Measurements from ENCODE around the gene PLAU. TPM values are rescaled to one million over a fixed set of nuclear protein-coding genes. Genes with fewer than 3 reads are reported as not detected.
A peak's percentile ranks its signal among the peaks of the same experiment; 100 is the strongest.

Gene PLAU
- total and polyA plus RNA-seq, 2 of the 13 experiments (the other 11 are each of a cell fraction or from before 2014, with no cell fraction given): 0.45 to 11.2 TPM

DNA sequence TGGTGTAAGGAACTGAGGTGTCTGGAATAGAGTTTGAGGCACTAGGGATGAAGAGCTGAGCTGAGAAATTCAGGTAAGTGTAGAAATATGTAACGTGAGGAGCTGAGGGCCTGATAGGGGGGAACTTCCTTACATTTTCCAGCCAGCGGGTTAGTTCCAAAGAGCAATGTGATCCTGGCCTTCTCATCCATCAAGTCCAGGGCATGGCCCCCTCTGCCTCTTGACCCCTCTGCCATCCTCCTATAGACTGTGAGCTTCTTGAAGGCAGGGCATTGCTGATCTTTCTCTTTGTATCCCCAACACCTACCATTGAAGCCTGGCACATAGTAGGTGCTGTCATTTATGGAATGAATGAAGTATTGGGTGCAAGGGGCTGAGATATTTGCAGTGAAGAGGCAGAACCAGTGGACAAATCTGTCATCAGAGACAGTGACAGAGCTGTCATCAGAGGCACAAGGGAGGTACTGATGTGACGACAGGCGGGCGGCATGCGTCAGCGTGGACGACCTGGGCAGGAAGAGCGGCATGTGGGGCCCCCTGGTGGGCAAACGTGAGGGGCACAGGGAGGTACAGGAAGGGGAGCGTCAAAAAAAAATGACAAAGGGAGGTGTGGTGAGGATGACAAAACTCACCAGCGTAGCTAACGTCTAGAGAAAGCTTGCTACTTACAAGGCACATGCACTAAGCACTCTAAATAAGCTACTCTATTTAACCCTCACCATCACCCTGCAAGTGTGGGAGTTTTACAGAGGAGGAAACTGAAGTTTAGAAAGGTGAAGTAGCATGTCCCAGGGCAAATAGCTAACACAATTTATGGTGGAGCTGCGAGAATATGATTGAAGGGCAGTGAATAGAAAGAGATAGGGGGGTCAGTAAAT, 31.4 kb upstream of the PLAU start (continued):
- TF ChIP-seq, protein P1, sequence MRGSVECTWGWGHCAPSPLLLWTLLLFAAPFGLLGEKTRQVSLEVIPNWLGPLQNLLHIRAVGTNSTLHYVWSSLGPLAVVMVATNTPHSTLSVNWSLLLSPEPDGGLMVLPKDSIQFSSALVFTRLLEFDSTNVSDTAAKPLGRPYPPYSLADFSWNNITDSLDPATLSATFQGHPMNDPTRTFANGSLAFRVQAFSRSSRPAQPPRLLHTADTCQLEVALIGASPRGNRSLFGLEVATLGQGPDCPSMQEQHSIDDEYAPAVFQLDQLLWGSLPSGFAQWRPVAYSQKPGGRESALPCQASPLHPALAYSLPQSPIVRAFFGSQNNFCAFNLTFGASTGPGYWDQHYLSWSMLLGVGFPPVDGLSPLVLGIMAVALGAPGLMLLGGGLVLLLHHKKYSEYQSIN (CRISPR knock-in tag; IDR thresholded peaks at IDR 0.05; ENCODE audit: borderline replicate concordance): no peak
- TF ChIP-seq ZNF136 (CRISPR knock-in tag; IDR thresholded peaks at IDR 0.05; ENCODE audit: low read depth) (no peak), NFIB (CRISPR knock-in tag; IDR thresholded peaks at IDR 0.05; ENCODE audit: borderline replicate concordance) (no peak), RARA (CRISPR knock-in tag; IDR thresholded peaks at IDR 0.05) (no peak), TFE3 (CRISPR knock-in tag; IDR thresholded peaks at IDR 0.05) (0 out of 2 replicates have a peak, but pooled peaks have one; percentile 28), MAFF (IDR thresholded peaks at IDR 0.05; ENCODE audit: low read depth, low read length) (0 out of 2 replicates have a peak, but pooled peaks have one; percentile 1), ZNF574 (CRISPR knock-in tag; IDR thresholded peaks at IDR 0.05) (0 out of 2 replicates have a peak, but pooled peaks have one; percentile 24), HNF4A (CRISPR knock-in tag; IDR thresholded peaks at IDR 0.05) (no peak), ZNF160 (CRISPR knock-in tag; IDR thresholded peaks at IDR 0.05) (no peak), ZGPAT (CRISPR knock-in tag; IDR thresholded peaks at IDR 0.05) (peak; percentile 49; the same call in 1 of the 2 replicates), NFE2L1 (CRISPR knock-in tag; IDR thresholded peaks at IDR 0.05; ENCODE audit: borderline replicate concordance) (no peak), MIER2 (CRISPR knock-in tag; IDR thresholded peaks at IDR 0.05) (0 out of 2 replicates have a peak, but pooled peaks have one; percentile 39)
